Astrocyte of the cerebellum (primary cell): ENCODE results near the gene ZNF469.

ENCODE experiments used
- DNase-seq: peaks from one replicate; pipeline ENCODE4 v3.0.0-alpha.2; 2011; ENCODE audit warnings: low read depth
- H3K4me3 ChIP-seq: 2 replicates; pipeline ENCODE4 v1.5.1; 2011; ENCODE audit warnings: mild to moderate bottlenecking, low read depth, low read length, moderate library complexity
- in situ Hi-C: cut with HindIII; loops from 2 replicates; pipeline ENCODE4 v1.10.0; 2017; ENCODE audit warnings: low sequenced_read_pairs
- TF ChIP-seq, protein P1 (sequence below): IDR thresholded peaks from 2 replicates; pipeline ENCODE4 v1.5.1; 2012; ENCODE audit warnings: low read length, low read depth, moderate library complexity, mild to moderate bottlenecking; ENCODE audit errors: missing control alignments

Gene ZNF469

GRCh38 chr16:88404769-88405168 lies 22.0 kb downstream of the ZNF469 start:
- DNase-seq, result no peak
- H3K4me3 ChIP-seq, result no peak overlapping the region
- TF ChIP-seq, protein P1, sequence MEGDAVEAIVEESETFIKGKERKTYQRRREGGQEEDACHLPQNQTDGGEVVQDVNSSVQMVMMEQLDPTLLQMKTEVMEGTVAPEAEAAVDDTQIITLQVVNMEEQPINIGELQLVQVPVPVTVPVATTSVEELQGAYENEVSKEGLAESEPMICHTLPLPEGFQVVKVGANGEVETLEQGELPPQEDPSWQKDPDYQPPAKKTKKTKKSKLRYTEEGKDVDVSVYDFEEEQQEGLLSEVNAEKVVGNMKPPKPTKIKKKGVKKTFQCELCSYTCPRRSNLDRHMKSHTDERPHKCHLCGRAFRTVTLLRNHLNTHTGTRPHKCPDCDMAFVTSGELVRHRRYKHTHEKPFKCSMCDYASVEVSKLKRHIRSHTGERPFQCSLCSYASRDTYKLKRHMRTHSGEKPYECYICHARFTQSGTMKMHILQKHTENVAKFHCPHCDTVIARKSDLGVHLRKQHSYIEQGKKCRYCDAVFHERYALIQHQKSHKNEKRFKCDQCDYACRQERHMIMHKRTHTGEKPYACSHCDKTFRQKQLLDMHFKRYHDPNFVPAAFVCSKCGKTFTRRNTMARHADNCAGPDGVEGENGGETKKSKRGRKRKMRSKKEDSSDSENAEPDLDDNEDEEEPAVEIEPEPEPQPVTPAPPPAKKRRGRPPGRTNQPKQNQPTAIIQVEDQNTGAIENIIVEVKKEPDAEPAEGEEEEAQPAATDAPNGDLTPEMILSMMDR, result no peak
- in situ Hi-C loops, result loop anchor here (5.0 kb wide), 1 partner anchor 42 kb away; no protein-coding TSS in a partner anchor

- in situ Hi-C loops, result loop anchor here (5.0 kb wide), 1 partner anchor 43 kb away; no protein-coding TSS in a partner anchor
- no peak for DNase-seq
- TF ChIP-seq, protein P1, result no peak
- no peak overlapping the region for H3K4me3 ChIP-seq
Observed at GRCh38 chr16:88405216-88406060, 22.7 kb downstream of the ZNF469 start.

GRCh38 chr16:88406096-88407041 lies 23.6 kb downstream of the ZNF469 start:
- no peak overlapping the region for H3K4me3 ChIP-seq
- TF ChIP-seq, protein P1, result peak; percentile 34
- no peak for DNase-seq
- in situ Hi-C loops, result loop anchor here (5.0 kb wide), 1 partner anchor 44 kb away; no protein-coding TSS in a partner anchor

DNA sequence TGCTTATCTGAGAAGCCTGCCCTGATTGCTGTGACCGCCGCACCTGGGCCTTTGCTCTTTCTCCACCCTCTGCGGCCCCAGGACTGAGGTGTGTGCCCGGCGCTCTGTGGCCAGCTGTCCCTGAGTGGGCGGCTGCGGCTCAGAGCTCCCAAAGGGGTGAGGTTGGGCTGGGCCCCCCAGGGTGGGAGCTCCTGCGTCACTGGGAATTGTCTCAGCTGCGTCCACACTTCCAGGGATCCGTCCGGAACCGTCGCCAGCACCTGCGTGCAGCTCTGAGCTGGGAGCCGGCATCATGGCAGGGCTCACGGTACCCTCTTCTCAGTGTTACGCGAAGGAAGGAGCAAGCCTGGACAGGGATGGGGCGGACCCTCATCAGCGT lies 24.3 kb downstream of the ZNF469 start:
- in situ Hi-C loops, result loop anchor here (5.0 kb wide), 1 partner anchor 45 kb away; no protein-coding TSS in a partner anchor
- TF ChIP-seq, protein P1, result no peak

DNA sequence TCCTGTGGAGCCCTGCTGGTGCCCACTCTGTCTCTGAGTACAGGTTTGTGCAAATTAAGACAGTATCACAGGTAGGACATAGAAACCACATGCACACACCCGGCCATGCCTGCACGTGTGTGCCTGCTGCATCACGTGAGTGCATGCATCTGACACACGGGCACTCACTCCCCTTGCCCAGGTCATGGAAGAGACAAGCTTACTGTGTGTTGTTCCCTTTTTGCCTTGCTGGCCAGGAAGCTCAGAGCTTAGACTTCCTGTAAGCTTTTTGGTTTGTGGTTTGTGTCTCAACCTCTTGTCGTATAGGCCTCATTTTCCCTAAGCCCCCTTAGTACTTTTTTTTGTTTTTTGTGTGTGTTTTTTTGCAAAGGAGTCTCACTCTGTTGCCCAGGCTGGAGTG lies 25.0 kb downstream of the ZNF469 start:
- no peak overlapping the region for H3K4me3 ChIP-seq
- TF ChIP-seq, protein P1, result no peak
- no peak for DNase-seq
- in situ Hi-C loops, result loop anchor here (5.0 kb wide), 1 partner anchor 46 kb away; no protein-coding TSS in a partner anchor

More for the DNA sequence above, 24.3 kb downstream of the ZNF469 start:
- no peak for DNase-seq
- H3K4me3 ChIP-seq, result no peak overlapping the region

GRCh38 chr16:88408561-88409142 lies 25.9 kb downstream of the ZNF469 start:
- H3K4me3 ChIP-seq, result no peak overlapping the region
- TF ChIP-seq, protein P1, result no peak
- in situ Hi-C loops, result loop anchor here (5.0 kb wide), 1 partner anchor 46 kb away; no protein-coding TSS in a partner anchor
- no peak for DNase-seq
